Activated CD4-positive, alpha-beta T cell treated with anti-CD3 and anti-CD28 coated beads, Interleukin-2, amount 10 ng/mL, durations not matched to agents 7 days and 5 days (primary cell): ENCODE measurements around the gene GZMH. TPM values are rescaled to one million over a fixed set of nuclear protein-coding genes. Genes with fewer than 3 reads are reported as not detected.
"Not testable (repeated sequence)": the region's sequence is repeated elsewhere in the genome, so short reads cannot be mapped to it uniquely, and the experiment has no call there.

Experiments used
- CTCF ChIA-PET: fragments of 350-600 bp; sonication (Branson Sonifier 250); formaldehyde crosslinking; loops from one replicate; lab custom pipeline; 2021; ENCODE audit warnings: antibody characterized with exemption; lab: Charles Lee
- POLR2A ChIA-PET: fragments of 350-600 bp; sonication (Branson Sonifier 250); formaldehyde crosslinking; loops from one replicate; lab custom pipeline; 2021; ENCODE audit warnings: antibody characterized with exemption; lab: Charles Lee
- DNase-seq: peaks from one replicate; pipeline ENCODE4 v3.0.0-alpha.2; 2020
- H3K27ac Mint-ChIP-seq: one replicate; pipeline ENCODE4 v1.8.0; 2021; ENCODE audit warnings: mild to moderate bottlenecking, moderate library complexity, mixed read lengths
- H3K27me3 Mint-ChIP-seq: one replicate; pipeline ENCODE4 v1.8.0; 2021; ENCODE audit warnings: mixed read lengths
- H3K36me3 Mint-ChIP-seq: one replicate; pipeline ENCODE4 v1.8.0; 2021; ENCODE audit warnings: low read depth, mixed read lengths
- H3K4me1 Mint-ChIP-seq: one replicate; pipeline ENCODE4 v1.8.0; 2021; ENCODE audit warnings: mixed read lengths
- H3K4me3 Mint-ChIP-seq: one replicate; pipeline ENCODE4 v1.8.0; 2021; ENCODE audit warnings: mild to moderate bottlenecking, moderate library complexity, mixed read lengths
- H3K9me3 Mint-ChIP-seq: one replicate; pipeline ENCODE4 v1.8.0; 2021; ENCODE audit warnings: mixed read lengths
- total RNA-seq, 2 experiments: library from RNA; stranded (reverse); gene quantifications; one replicate each; pipeline ENCODE4 v1.2.3, GENCODE V29; 2021

GZMH gene, protein sequence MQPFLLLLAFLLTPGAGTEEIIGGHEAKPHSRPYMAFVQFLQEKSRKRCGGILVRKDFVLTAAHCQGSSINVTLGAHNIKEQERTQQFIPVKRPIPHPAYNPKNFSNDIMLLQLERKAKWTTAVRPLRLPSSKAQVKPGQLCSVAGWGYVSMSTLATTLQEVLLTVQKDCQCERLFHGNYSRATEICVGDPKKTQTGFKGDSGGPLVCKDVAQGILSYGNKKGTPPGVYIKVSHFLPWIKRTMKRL
- total RNA-seq, result 1 to 10 TPM; 1.9 to 2.8 TPM

- no peak for DNase-seq
- H3K9me3 Mint-ChIP-seq, result no peaks in the 10 kb centered on the region
- ChIA-PET CTCF (interaction anchor here (0.7 to 1.4 kb wide), 6 partner anchors 13 to 81 kb away, joined by 3 to 4 read pairs (median 3); no protein-coding TSS in a partner anchor), POLR2A (no interaction called here)
- H3K27ac Mint-ChIP-seq, result peak within 1 kb of the TSS; percentile 14
- peaks cover 69% of the 10 kb centered on the region for H3K4me1 Mint-ChIP-seq
- H3K4me3 Mint-ChIP-seq, result no peak within 1 kb of the TSS
- no peaks in the 10 kb centered on the region for H3K27me3 Mint-ChIP-seq
- H3K36me3 Mint-ChIP-seq, result no peaks in the 10 kb centered on the region
Observed at GRCh38 chr14:24609655-24610344, at the start of gene GZMH. TSS of gene GZMH (minus strand) at chr14:24609685. CDS start at chr14:24609613, 72 bp downstream.

DNA sequence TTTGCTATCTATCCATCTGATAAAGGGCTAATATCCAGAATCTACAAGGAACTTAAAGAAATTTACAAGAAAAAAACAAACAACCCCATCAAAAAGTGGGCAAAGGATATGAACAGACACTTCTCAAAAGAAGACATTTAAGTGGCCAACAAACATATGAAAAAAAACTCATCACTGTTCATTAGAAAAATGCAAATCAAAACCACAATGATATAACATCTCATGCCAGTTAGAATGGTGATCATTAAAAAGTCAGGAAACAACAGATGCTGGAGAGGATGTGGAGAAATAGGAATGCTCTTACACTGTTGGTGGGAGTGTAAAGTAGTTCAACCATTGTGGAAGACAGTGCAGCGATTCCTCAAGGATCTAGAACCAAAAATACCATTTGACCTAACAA, 38.9 kb upstream of the GZMH start:
- H3K27ac Mint-ChIP-seq, H3K36me3 Mint-ChIP-seq, POLR2A ChIA-PET, H3K4me3 Mint-ChIP-seq, DNase-seq, H3K4me1 Mint-ChIP-seq: not testable (repeated sequence)
- Mint-ChIP-seq H3K27me3 (peaks cover 18% of the 10 kb centered on the region), H3K9me3 (peaks cover 29% of the 10 kb centered on the region)
- CTCF ChIA-PET, result interaction anchor here (1.1 kb wide), 1 partner anchor 43 kb away, joined by 3 read pairs; no protein-coding TSS in a partner anchor

DNA sequence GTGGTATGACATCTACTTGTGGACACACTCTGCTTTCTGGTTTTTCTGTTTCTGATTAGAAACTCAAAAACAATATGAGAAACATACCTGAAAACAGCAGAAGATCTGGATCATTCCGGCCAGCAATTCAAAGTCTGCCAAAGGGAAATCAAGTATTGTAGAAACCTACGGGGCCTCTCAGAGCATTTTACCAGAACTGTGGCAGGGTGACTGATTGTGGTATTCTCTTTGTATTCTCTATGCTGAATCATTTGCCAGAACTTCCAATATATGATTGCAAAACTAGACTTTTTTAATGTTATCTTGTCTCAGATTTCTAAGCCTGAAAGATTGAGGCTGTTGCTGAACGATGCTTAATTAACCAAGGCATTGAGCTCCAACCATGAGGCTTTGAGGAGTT, 30.4 kb upstream of the GZMH start:
- peaks cover 2% of the 10 kb centered on the region for H3K9me3 Mint-ChIP-seq
- peaks cover 1% of the 10 kb centered on the region for H3K36me3 Mint-ChIP-seq
- peaks cover 7% of the 10 kb centered on the region for H3K27me3 Mint-ChIP-seq
- H3K4me3 Mint-ChIP-seq, result no peak overlapping the region
- ChIA-PET CTCF (interaction anchor here (0.5 to 1.2 kb wide), 4 partner anchors 10 to 40 kb away, joined by 3 to 6 read pairs (median 4); no protein-coding TSS in a partner anchor), POLR2A (no interaction called here)
- no peak overlapping the region for H3K27ac Mint-ChIP-seq
- DNase-seq, result no peak
- H3K4me1 Mint-ChIP-seq, result peaks cover 9% of the 10 kb centered on the region

GRCh38 chr14:24639270-24639669, 29.8 kb upstream of the GZMH start:
- peaks cover 16% of the 10 kb centered on the region for H3K4me1 Mint-ChIP-seq
- peaks cover 1% of the 10 kb centered on the region for H3K36me3 Mint-ChIP-seq
- H3K27me3 Mint-ChIP-seq, result peaks cover 7% of the 10 kb centered on the region
- no peak for DNase-seq
- POLR2A ChIA-PET, result no interaction called here
- CTCF ChIA-PET, result no interaction called here
- H3K9me3 Mint-ChIP-seq, result peaks cover 2% of the 10 kb centered on the region
- no peak overlapping the region for H3K27ac Mint-ChIP-seq
- no peak overlapping the region for H3K4me3 Mint-ChIP-seq

GRCh38 chr14:24634158-24634557, 24.7 kb upstream of the GZMH start, which contains the start of gene GZMB:
TSS of gene GZMB (minus strand) at chr14:24634190. CDS start at chr14:24634160, 30 bp downstream.
- POLR2A ChIA-PET, result interaction anchor here (1.3 kb wide), 1 partner anchor 39 kb away, joined by 11 read pairs; no protein-coding TSS in a partner anchor
- Mint-ChIP-seq H3K27ac (peak within 1 kb of the TSS; percentile 85), H3K36me3 (peaks cover 7% of the 10 kb centered on the region)

DNA sequence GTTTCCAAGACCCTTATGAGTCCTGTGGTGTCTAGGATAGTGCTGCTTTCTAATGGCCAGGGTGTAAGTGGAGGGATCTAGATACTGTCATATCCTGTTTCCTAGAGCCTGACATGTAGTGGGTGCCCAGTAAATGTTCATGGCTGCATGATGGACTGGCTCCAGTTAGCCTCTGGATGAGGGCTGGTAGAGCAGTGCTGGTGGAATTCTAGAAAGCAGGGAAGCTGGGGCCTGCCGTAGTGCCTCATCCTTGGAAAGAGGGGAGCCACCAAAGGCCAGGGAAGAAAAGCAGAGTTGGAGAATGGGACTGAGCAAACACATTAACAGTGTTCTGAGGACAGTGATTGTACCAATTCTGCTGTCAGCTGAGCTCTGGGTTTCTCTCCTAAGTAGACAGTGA, 23.9 kb upstream of the GZMH start:
- DNase-seq, result no peak
- H3K4me3 Mint-ChIP-seq, result peak overlapping the region; percentile 65
- H3K27me3 Mint-ChIP-seq, result peaks cover 7% of the 10 kb centered on the region
- peaks cover 43% of the 10 kb centered on the region for H3K4me1 Mint-ChIP-seq
- H3K9me3 Mint-ChIP-seq, result no peaks in the 10 kb centered on the region
- ChIA-PET CTCF (interaction anchor here (0.9 to 3.2 kb wide), 10 partner anchors 28 to 201 kb away, joined by 3 to 20 read pairs (median 4); no protein-coding TSS in a partner anchor), POLR2A (interaction anchor here (1.3 kb wide), 1 partner anchor 40 kb away, joined by 11 read pairs; no protein-coding TSS in a partner anchor)
- peak overlapping the region; percentile 85 for H3K27ac Mint-ChIP-seq
- H3K36me3 Mint-ChIP-seq, result peaks cover 7% of the 10 kb centered on the region

More at GRCh38 chr14:24634158-24634557, 24.7 kb upstream of the GZMH start, which contains the start of gene GZMB:
- H3K9me3 Mint-ChIP-seq, result no peaks in the 10 kb centered on the region
- H3K4me3 Mint-ChIP-seq, result peak within 1 kb of the TSS; percentile 65
- peaks cover 7% of the 10 kb centered on the region for H3K27me3 Mint-ChIP-seq
- peak; percentile 59 for DNase-seq
- CTCF ChIA-PET, result interaction anchor here (0.9 to 3.2 kb wide), 11 partner anchors 10 to 202 kb away, joined by 3 to 20 read pairs (median 4); no protein-coding TSS in a partner anchor
- H3K4me1 Mint-ChIP-seq, result peaks cover 43% of the 10 kb centered on the region

DNA sequence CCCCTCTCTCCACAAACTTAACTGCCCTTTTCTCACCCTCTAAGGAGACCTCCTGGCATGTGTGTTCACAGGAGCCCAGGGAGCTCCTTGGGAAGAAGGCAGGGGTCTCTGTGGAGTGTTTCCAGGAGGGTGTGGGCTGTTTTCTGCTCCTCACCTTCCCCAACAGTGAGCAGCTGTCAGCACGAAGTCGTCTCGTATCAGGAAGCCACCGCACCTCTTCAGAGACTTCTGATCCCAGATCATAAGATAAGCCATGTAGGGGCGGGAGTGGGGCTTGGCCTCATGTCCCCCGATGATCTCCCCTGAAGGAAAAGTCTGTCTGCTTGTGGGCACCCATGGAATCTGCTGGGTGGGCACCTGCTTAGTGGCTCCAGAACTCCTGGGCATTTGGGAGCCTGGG, 23.3 kb upstream of the GZMH start:
- ChIA-PET CTCF (interaction anchor here (3.2 kb wide), 1 partner anchor 41 kb away, joined by 20 read pairs; no protein-coding TSS in a partner anchor), POLR2A (interaction anchor here (1.0 kb wide), 1 partner anchor 60 kb away, joined by 4 read pairs; no protein-coding TSS in a partner anchor)
- Mint-ChIP-seq H3K4me1 (peaks cover 43% of the 10 kb centered on the region), H3K36me3 (peaks cover 7% of the 10 kb centered on the region), H3K9me3 (no peaks in the 10 kb centered on the region), H3K4me3 (peak overlapping the region; percentile 65), H3K27ac (peak overlapping the region; percentile 85), H3K27me3 (peaks cover 4% of the 10 kb centered on the region)
- DNase-seq, result no peak

DNA sequence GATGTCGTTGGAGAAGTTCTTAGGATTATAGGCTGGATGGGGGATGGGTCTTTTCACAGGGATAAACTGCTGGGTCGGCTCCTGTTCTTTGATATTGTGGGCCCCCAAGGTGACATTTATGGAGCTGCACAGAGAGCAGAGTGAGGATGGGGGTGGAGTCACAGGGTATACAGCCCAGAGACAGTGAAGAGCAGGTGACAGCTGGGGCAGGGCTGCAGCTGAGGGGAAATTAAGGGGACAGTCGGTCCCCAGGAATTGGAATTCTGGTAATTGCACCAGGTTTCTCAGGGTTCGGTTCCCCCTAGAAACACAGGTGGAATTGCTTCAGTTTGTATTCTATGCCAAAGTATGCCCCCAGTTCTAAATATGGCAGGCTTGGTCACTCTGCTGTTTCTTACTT, 22.9 kb upstream of the GZMH start:
- DNase-seq, result no peak
- Mint-ChIP-seq H3K36me3 (peaks cover 6% of the 10 kb centered on the region), H3K27me3 (peaks cover 1% of the 10 kb centered on the region), H3K9me3 (no peaks in the 10 kb centered on the region), H3K27ac (peak overlapping the region; percentile 85), H3K4me1 (peaks cover 43% of the 10 kb centered on the region), H3K4me3 (peak overlapping the region; percentile 65)
- CTCF ChIA-PET, result no interaction called here
- POLR2A ChIA-PET, result interaction anchor here (1.0 kb wide), 1 partner anchor 61 kb away, joined by 4 read pairs; no protein-coding TSS in a partner anchor

DNA sequence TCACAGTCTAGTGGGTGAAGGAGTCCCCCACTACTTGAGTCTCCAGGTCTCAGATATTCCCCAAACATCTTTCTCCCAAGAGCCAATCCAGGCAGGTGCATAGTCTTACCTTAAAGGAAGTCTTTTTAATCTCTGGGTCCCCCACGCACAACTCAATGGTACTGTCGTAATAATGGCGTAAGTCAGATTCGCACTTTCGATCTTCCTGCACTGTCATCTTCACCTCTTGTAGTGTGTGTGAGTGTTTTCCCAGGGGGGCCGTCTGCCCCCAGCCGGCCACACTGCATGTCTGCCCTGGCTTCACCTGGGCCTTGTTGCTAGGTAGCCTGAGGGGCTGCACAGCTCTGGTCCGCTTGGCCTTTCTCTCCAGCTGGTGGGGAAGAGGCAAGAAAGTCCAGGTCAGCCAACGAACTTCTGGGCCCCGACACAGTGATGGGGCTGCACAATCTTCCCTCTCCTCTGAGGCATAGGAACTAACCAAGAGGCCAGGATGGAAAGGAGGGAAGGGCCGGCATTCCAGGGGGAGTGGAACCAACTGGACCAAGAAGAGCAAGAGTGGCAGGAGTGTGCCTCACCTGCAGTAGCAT, 22.4 kb upstream of the GZMH start:
- H3K27me3 Mint-ChIP-seq, result peaks cover 1% of the 10 kb centered on the region
- POLR2A ChIA-PET, result interaction anchor here (1.0 kb wide), 1 partner anchor 61 kb away, joined by 4 read pairs; no protein-coding TSS in a partner anchor
- H3K36me3 Mint-ChIP-seq, result peaks cover 6% of the 10 kb centered on the region
- DNase-seq, result no peak
- H3K27ac Mint-ChIP-seq, result peak overlapping the region; percentile 85
- no peaks in the 10 kb centered on the region for H3K9me3 Mint-ChIP-seq
- H3K4me3 Mint-ChIP-seq, result peak overlapping the region; percentile 65
- H3K4me1 Mint-ChIP-seq, result peaks cover 43% of the 10 kb centered on the region
- CTCF ChIA-PET, result interaction anchor here (1.4 kb wide), 1 partner anchor 79 kb away, joined by 6 read pairs; no protein-coding TSS in a partner anchor

DNA sequence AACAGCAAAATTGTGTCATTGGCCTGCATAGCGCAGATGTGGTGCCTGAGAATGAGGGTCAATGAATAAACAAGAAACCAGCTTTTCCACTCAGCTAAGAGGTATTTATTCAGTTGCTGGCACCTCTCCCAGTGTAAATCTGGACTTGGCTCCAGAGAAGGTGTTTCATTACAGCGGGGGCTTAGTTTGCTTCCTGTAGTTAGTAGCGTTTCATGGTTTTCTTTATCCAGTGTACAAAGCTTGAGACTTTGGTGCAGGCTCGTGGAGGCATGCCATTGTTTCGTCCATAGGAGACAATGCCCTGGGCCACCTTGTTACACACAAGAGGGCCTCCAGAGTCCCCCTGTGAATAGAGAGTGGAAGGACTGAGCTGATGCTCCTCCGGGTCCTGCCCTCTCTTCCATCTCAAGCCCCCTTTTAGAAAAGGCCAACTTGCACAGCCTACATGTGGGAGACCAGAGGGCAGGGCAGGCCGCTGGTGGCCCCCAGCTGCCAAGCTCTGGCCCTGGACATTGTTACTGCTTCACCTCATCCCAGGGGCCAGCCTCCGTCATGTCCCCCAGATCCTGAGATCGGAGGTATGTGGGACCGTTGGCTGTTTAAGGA, 21.5 kb upstream of the GZMH start:
- peaks cover 43% of the 10 kb centered on the region for H3K4me1 Mint-ChIP-seq

DNA sequence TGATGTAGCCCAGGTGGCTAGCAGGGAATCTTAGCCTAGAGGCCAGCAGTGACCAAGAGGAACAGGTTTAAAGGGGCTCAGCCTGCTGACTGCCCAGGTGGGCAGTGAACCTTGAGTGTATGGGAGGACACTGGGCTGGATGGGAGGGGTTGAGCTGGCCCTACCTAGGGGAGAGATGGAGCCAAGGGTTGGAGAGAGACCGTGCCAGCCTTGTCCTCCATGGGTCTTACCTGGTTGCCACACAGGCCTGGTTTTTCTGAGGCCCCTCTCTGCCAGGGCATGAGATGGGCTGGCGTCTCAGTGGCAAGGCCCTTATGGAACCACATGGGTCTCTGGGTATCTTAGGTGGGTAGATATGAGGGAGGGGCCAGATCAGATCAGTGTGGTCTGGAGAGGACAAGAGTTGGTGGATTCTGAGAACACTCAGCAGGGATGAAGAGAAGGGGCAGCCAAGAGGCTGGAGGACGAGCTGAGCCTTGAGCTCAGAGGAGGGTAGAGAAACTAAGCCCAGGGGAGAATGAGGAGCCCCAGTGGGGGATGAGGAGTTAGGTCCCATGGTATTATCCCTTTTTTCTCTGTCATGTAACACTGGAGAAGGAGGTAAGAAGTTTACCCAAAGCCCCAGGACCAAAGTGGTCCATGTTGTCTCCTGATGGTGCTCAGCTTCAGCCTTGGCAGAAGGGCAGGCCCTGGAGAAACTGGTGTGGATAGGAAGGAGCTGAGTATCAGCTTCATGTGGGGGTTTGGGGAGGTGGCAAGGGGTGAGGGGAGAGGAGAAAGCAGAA, 20.8 kb upstream of the GZMH start:
- peaks cover 43% of the 10 kb centered on the region for H3K4me1 Mint-ChIP-seq
- H3K4me3 Mint-ChIP-seq, result no peak overlapping the region
- H3K27ac Mint-ChIP-seq, result peak overlapping the region; percentile 28
- no peaks in the 10 kb centered on the region for H3K27me3 Mint-ChIP-seq
- H3K9me3 Mint-ChIP-seq, result no peaks in the 10 kb centered on the region
- ChIA-PET POLR2A (no interaction called here), CTCF (interaction anchor here (0.5 to 1.4 kb wide), 6 partner anchors 10 to 82 kb away, joined by 3 to 6 read pairs (median 3); no protein-coding TSS in a partner anchor)
- DNase-seq, result no peak
- peaks cover 8% of the 10 kb centered on the region for H3K36me3 Mint-ChIP-seq

More for the DNA sequence above, 21.5 kb upstream of the GZMH start:
- Mint-ChIP-seq H3K27me3 (no peaks in the 10 kb centered on the region), H3K27ac (no peak overlapping the region), H3K36me3 (peaks cover 8% of the 10 kb centered on the region), H3K4me3 (no peak overlapping the region), H3K9me3 (no peaks in the 10 kb centered on the region)
- ChIA-PET CTCF (interaction anchor here (0.5 to 1.4 kb wide), 6 partner anchors 9 to 81 kb away, joined by 3 to 6 read pairs (median 3); no protein-coding TSS in a partner anchor), POLR2A (no interaction called here)
- no peak for DNase-seq
